Fibroblast of skin of abdomen (primary cell): Measurements from ENCODE around the gene AGBL1.
"Not testable (repeated sequence)": the region's sequence is repeated elsewhere in the genome, so short reads cannot be mapped to it uniquely, and the experiment has no call there.

ENCODE experiments used
- DNase-seq: peaks from one replicate; pipeline ENCODE4 v3.0.0-alpha.2; 2013

The AGBL1 gene

GRCh38 chr15:86837294-86838061 lies 757.8 kb downstream of the AGBL1 start:
- DNase-seq, result no peak

DNA sequence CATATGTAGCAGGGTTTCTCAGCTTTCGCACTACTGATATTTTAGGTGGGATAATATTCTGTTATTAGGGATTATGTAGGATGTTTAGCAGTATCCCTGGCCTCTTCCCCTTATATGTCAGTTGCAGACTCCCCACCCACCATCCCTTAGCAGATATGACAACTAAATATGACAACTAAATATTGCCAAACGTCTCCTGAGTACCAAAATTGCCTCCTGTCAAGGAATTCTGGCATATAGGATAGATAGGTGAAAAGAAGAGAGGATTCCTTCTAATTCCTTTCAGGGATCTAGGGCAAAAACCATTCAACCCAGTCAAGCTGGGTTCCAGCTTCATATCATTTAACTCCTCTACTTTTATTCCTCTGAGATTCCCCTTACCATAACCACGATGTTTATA lies 759.8 kb downstream of the AGBL1 start:
- DNase-seq, result no peak

GRCh38 chr15:86840996-86841395 lies 761.3 kb downstream of the AGBL1 start:
- DNase-seq, result no peak

GRCh38 chr15:86842199-86842598 lies 762.5 kb downstream of the AGBL1 start:
- no peak for DNase-seq

DNA sequence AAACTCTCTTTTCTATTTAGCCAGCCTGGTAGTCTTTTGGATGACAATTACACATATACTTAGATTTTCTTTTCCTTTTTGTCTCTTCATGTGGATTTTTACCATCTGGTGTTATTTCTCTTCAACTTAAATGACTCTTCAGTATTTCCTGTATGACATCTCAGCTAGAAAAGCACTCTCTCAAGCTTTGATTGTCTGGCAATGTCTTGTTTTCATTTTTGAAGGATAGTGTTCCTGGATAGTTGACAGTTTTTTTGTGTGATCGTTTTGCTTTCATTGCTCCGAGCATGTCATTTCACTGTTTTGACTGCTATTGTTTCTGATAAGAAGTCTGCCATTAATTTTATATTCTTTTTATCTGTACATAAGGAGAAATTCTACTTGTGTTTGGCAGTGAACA lies 766.4 kb downstream of the AGBL1 start:
- DNase-seq, result no peak

DNA sequence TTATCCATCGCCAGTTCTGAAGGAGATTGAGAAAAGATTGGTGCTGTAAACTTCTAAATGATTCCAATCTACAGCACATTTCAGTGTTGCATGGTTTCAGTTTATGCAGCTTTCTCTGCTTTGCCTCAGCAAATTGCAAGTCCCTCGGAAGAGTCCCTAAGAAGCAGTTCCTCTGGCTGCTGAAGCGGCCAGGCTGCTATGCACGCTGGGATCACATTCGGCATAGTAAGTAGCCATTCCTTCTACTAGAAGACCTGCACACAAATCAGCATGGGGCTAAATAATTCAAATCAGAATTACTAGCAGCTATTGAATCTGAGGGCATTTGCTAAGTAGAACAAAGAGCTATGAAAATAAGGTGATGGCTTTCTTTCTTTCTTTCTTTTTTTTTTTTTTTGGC lies 769.5 kb downstream of the AGBL1 start:
- DNase-seq, result no peak

DNA sequence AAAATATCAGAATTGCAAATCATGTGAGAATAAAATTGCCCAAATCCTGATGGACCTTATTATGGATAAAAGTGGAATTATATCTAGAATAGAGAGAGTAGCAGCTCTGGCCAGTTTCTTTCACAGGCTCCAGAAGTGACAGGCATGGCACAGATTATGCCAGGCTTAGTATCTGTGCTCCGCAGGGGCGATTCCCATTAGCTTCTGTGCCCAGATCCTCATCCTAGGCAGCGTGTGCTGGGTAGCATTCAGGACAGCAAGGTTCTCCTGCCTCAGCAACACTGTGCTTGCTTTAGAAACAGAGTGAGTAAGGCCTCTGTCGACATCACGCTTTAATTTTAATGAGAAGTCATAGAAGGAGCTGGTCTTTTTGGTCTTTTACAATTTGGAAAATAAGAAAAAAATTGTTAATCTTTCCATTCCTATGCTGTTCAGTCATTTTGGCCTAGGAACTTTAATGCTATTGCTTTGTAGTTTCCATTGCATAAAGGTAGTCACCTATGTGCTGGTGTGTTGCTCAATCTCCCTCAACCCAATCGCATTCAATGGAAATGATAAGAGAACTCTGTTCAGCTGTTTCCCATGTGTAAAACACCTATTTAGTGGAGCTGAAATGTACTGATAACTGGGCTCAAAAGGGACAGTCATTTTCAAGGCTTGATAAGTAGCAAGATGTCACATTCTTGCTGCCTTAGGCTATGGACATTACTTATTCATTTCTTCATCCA lies 770.1 kb downstream of the AGBL1 start:
- no peak for DNase-seq

- no peak for DNase-seq
These were observed 771.3 kb downstream of the AGBL1 start for GRCh38 chr15:86850939-86851338.

DNA sequence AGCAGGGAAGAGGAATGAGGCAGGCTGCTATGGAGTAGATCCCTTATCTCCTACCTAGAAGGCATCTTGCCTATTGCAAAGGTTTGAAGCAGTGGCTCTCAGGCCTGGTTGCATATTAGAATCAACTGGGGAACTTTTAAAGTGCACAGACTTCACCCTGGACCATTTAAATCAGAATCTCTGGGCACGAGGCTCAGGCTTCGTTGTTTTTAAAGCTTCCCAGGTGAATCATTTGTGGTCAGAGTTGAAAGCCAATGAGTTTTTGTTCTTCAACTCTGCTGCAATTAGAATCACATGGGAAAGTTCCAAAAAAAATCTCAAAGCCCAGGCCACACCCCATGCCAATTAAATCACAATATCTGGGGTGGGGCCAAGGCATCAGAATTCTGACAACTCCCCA lies 773.1 kb downstream of the AGBL1 start:
- DNase-seq, result no peak

- no peak for DNase-seq
These were observed 774.5 kb downstream of the AGBL1 start for GRCh38 chr15:86854176-86854575.

GRCh38 chr15:86855307-86856291 lies 775.9 kb downstream of the AGBL1 start:
- peak; percentile 21 for DNase-seq

GRCh38 chr15:86857701-86858100 lies 778.0 kb downstream of the AGBL1 start:
- DNase-seq, result no peak

- DNase-seq, result peak; percentile 90
These were observed 783.7 kb downstream of the AGBL1 start for GRCh38 chr15:86863226-86863915.

- DNase-seq, result peak; percentile 20
These were observed 786.2 kb downstream of the AGBL1 start for GRCh38 chr15:86865920-86866319.

DNA sequence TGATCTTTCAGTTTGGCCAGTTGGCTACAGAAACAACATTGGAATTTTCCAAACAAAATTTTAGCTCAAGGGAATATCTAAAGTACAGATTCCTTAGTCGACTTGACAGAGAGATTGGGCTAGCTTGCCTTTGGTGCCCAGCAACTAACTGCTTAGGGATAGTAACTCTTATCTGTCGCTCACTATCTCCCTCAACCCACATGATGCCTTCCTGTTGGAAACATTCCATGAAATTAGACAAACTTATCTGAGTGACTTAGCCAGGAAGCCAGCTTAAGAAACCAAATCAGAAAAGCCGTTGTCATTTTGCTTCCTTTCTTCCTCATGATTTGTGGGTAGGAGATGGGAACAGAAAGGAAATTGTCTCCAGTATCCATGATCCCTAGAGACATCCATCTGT lies 791.2 kb downstream of the AGBL1 start:
- no peak for DNase-seq

GRCh38 chr15:86871964-86872363 lies 792.3 kb downstream of the AGBL1 start:
- DNase-seq, result no peak

DNA sequence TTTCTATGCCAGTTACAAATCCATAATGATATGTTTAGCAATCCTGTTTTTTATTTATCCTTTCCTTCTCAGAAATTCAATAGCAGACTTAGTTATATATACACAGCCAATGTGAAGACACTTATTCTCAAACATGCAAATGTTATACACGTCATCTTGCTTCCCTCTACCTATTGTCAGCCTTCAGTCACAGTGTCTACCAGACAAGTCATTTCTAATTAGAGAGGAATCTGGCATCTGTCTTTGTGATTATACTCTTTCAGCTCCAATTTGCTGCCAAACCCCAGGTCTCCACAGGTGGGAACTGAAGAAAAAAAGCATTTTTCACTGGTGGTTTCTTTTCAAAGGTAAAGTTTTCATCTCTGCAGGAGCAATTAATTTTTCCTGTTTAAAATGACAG lies 793.1 kb downstream of the AGBL1 start:
- DNase-seq, result no peak

GRCh38 chr15:86875067-86875466 lies 795.4 kb downstream of the AGBL1 start:
- DNase-seq, result no peak

DNA sequence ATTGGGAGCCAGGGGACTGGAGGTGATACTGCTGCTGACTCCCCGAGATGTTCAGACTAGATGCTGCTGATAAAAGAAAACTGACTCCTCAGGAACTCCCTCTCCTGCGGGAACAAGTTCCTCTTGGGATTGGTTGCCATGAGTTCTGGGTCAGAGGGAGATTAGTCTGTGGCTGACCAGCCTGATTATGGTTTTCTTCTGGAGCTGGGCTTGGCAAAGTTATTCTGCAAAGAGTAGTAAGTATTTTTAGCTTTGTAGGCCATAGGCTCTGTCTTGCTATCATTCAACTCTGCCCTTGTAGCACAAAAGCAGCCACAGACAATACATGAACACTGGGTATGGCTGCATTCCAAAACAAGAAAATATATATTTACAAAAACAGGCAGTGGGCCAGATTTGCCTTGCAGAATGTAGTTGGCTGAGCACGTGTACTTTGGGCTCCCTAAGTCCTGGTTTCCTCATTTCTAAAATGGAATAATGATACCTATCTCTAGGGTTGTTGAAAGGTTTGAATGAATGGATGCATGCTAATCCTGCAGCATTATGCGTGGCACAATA lies 796.8 kb downstream of the AGBL1 start:
- no peak for DNase-seq

DNA sequence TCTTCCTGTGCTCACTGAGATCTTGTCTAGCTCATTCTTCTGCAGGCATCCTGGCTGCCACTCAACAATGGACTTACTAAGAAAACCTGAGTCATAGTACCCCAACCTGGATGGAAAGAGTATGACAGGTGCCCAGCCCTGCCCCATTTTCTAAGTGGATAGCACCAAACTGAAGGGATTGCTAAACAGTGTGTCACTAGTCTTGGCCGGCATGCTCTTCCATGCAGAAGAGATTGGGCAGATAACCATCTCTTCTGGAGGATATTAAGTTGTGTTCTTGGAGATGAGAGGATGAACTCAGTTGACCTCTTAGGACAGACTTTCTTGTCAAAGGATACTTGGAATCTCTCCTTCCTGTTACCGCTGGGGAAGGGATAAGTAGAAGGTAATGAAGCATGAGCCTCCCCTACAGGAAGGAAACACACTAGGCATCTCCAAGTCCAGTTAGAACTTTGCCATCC lies 797.5 kb downstream of the AGBL1 start:
- DNase-seq, result no peak

DNA sequence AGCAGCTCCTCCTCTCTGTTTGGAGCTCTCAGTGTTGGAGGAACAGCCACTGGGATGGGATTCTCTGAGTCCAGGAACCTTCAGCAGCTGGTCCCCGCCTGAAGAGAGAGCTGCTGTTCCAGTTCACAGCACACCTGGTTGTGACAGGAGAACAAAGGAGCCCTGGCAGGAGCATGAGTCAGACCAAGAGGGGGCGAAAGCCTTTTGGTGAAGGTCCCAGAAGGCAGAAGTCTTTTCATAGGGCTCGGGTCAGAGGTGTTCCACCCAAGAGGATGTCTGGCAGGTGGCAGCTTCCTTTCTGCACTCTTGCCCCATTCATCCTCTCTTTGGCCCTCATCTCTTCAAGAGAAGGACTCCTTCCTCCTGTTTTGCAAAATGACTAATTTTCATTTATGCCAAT lies 799.2 kb downstream of the AGBL1 start:
- not testable (repeated sequence) for DNase-seq
